GM12891 (cell line): Measurements from ENCODE around the gene RANGAP1.
"Not testable (repeated sequence)": the region's sequence is repeated elsewhere in the genome, so short reads cannot be mapped to it uniquely, and the experiment has no call there.

Experiments used
- DNase-seq: peaks from one replicate; pipeline ENCODE4 v3.0.0; 2011; ENCODE audit warnings: low spot score; ENCODE audit not compliant: insufficient read length
- FAIRE-seq: peaks from 2 replicates; lab custom pipeline; 2011; peaks lifted over from hg19 to GRCh38; lab: Jason Lieb, UNC
- PAX5 ChIP-seq: IDR thresholded peaks from 2 replicates; pipeline ENCODE4 v1.6.1; 2011; ENCODE audit warnings: low read length, moderate library complexity, mild to moderate bottlenecking; ENCODE audit not compliant: insufficient read depth, severe bottlenecking
- POLR2A ChIP-seq: IDR thresholded peaks from 2 replicates; pipeline ENCODE4 v1.6.1; 2011; ENCODE audit warnings: low read depth, low read length, control low read depth
- POLR2AphosphoS5 ChIP-seq: IDR thresholded peaks from 2 replicates; pipeline ENCODE4 v1.6.1; 2011; ENCODE audit warnings: low read depth, low read length, control low read depth
- POU2F2 ChIP-seq: IDR thresholded peaks from 2 replicates; pipeline ENCODE4 v1.6.1; 2011; ENCODE audit warnings: low read depth, mild to moderate bottlenecking, control low read depth, low read length, moderate library complexity
- SPI1 ChIP-seq: IDR thresholded peaks from 2 replicates; pipeline ENCODE4 v1.6.1; 2011; ENCODE audit warnings: low read depth, low read length, control low read depth
- TAF1 ChIP-seq: IDR thresholded peaks from 2 replicates; pipeline ENCODE4 v1.6.1; 2011; ENCODE audit warnings: low read depth, low read length, control low read depth

RANGAP1 gene

DNA sequence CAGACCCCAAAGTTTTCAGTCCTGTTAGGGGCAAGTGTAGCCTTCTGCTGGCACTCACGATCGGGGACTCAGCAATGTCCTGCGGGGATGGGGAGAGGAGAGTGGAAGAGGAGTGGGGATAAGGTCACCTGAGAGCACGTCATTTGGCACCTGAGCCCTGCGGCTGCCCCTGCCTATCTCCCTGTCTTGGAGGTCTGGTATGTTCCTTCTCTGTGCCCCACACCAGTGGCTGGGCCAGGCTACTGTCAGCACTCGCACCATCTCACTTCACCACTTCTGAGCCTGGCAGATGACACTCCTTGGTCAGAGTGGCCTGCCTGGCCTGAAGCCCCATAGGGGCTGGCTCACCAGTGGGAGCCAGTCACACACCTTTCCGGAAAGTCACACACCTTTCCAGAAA, 25.1 kb downstream of the RANGAP1 start:
- TF ChIP-seq TAF1, result no peak
- no peak for TF ChIP-seq SPI1
- TF ChIP-seq POU2F2, result no peak
- no peak for TF ChIP-seq PAX5
- TF ChIP-seq POLR2AphosphoS5, result no peak
- TF ChIP-seq POLR2A, result no peak
- no peak for FAIRE-seq
- DNase-seq, result no peak

DNA sequence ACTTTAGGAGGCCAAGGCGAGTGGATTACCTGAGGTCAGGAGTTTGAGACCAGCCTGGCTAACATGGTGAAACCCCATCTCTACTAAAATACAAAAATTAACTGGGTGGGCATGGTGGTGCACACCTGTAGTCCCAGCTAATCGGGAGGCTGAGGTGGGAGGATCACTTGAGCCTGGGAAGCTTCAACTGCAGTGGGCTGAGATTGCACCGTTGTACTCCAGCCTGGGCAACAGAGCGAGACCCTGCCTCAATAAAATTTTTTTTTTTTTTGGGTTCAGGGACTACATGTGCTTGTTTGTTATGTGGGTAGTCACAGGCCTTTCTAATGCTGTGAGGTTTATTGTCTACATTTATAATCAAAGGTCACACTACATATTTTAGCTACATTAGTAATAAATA, 26.2 kb downstream of the RANGAP1 start:
- DNase-seq, FAIRE-seq: not testable (repeated sequence)

DNA sequence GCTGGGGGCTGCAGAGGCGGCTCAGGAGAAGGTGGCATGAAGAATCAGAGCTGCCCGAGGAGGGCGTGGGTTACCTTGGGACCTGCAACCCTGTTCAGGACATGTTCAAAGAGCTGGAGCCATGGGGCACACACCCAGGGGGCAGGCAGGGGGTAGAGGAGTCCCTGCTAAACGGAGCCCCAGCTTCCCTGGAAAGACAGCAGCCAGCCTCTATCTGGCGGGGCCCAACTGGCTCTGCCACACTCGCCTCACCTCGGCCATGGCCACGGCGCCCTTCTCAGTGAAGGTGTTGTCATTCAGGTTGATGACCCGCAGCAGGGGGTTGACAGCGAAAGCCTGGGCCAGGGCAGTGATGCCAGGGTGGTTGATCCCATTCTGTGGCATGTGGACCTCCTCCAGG, 28.3 kb downstream of the RANGAP1 start:
- FAIRE-seq, result no peak
- TF ChIP-seq PAX5 (no peak), POLR2AphosphoS5 (no peak), POLR2A (no peak), POU2F2 (no peak), SPI1 (no peak), TAF1 (no peak)

DNA sequence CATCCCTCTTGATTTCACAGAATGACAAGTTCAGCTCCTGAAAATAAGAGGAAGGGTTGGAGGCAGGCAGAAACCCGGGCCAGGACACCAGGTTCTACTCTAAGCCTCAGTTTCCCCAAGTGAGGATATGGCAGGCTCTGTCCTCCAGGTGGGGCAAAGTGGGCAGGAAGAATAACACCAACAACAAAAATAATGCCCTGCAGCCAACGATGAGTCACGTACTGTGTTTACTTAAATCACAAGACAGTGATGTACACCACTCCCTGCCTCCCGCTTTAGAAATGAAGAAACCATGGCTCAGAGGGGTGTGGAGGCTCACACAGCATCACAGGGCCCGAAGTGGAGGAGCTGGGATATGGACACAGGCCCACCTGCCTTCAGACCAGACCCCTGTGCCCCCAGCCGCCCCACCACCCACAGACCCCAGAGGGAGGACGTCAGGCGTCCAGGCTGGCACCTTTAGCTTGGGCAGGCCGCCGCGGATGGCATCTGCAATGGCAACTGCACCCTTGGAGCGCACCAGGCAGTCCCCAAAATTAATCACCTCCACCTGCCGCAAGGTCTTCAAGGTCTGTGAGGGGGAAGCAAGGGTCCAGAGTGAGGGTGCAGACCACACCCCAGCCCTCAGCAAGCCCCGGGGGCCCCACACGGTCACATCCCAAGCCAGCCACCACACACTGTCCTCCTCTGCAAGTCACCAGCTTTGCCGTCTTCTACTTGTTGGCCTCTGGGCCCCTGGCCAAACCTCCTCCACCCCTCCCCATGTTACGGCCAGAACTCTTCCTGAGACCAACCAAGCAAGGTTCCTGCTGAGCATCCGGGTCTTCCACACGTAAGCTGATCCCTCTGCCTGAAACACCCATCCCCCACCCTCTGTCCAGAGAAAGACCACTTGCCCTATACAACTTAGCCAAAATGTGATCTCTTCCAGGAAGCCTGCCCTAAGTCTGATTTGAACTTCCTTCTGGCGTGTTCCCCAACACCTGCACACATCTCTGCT, 29.4 kb downstream of the RANGAP1 start:
- TF ChIP-seq POLR2A (no peak), SPI1 (no peak), TAF1 (no peak), PAX5 (no peak), POU2F2 (no peak), POLR2AphosphoS5 (no peak)
- FAIRE-seq (no peak), DNase-seq (no peak)

More for the DNA sequence above, 28.3 kb downstream of the RANGAP1 start:
- no peak for DNase-seq

- DNase-seq, result no peak
- FAIRE-seq, result no peak
- TF ChIP-seq PAX5, result no peak
- no peak for TF ChIP-seq POLR2A
- no peak for TF ChIP-seq POU2F2
- TF ChIP-seq TAF1, result no peak
- TF ChIP-seq POLR2AphosphoS5, result no peak
- no peak for TF ChIP-seq SPI1
Measured at GRCh38 chr22:41254230-41254629, 31.8 kb downstream of the RANGAP1 start.

GRCh38 chr22:41252365-41252764, 33.6 kb downstream of the RANGAP1 start:
- no peak for FAIRE-seq
- DNase-seq, result no peak
- TF ChIP-seq TAF1 (no peak), PAX5 (no peak)

GRCh38 chr22:41250127-41250526, 35.9 kb downstream of the RANGAP1 start:
- DNase-seq (no peak), FAIRE-seq (no peak)
- TF ChIP-seq TAF1 (no peak), PAX5 (no peak)

DNA sequence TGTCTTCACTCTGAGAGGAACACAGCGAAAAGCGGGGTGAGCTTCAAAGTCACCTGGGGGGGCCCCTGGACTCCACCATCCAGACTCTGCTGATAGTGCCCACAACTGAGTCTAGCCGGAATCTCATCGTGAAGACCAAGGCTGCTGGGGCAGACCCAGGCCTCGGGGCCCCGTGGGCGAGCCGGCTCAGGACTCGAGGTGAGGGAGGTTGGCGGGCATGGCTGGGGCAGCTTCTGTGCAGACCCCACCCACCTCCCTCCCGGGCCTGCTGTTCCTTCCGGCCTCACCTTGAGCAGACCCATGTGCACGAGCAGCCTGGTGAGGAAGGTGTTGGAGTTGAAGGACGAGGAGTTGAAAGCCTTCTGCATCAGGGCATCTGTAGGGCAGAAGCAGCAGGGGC, 36.5 kb downstream of the RANGAP1 start:
- no peak for FAIRE-seq

DNA sequence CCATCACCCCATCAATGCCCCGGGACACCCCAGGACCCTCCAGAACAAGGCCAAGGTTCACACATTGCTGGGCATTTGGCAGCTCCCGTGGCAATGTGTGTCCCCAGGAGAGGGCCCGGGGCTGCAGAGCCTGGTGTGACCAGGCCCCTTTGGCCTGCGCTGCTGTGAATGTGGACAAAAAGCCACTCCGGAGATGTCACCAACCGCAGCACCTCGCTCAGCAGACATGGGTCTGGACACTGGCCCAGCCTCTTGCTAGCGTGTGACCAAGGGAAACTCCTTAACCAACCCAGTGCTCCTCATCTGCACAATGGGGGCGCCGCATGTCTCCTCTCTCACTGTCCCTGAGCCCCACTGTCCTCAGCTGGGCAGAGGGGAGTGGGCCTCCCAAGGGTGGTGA, 37.2 kb downstream of the RANGAP1 start:
- TF ChIP-seq PAX5 (no peak), SPI1 (no peak), POLR2A (no peak), TAF1 (no peak)
- DNase-seq (no peak), FAIRE-seq (no peak)

More for the DNA sequence above, 36.5 kb downstream of the RANGAP1 start:
- TF ChIP-seq PAX5 (no peak), POU2F2 (no peak), POLR2A (no peak), TAF1 (no peak), SPI1 (no peak), POLR2AphosphoS5 (no peak)
- no peak for DNase-seq

DNA sequence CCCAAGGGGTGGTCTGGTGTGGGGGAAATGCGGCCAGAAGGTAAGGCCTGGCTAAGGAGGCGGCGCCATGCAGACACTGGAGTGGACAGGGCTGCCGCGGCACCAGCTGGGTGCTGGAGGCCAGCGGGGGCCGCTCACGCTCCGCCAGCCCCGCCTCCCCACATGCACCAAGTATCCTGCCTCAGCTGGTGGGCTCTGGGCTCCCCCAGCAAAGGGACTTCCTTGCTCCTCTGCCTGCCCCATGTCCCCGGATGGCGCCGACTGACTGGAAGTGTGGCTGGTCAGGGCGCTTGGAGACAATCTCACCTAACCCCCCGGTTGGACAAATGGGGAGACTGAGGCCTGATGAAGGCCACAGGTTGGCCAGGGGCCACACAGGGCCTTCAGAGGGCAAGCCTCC, 37.7 kb downstream of the RANGAP1 start:
- DNase-seq (no peak), FAIRE-seq (no peak)
- TF ChIP-seq POLR2A, result no peak
- TF ChIP-seq POLR2AphosphoS5, result no peak
- no peak for TF ChIP-seq TAF1
- TF ChIP-seq PAX5, result no peak
- no peak for TF ChIP-seq SPI1

DNA sequence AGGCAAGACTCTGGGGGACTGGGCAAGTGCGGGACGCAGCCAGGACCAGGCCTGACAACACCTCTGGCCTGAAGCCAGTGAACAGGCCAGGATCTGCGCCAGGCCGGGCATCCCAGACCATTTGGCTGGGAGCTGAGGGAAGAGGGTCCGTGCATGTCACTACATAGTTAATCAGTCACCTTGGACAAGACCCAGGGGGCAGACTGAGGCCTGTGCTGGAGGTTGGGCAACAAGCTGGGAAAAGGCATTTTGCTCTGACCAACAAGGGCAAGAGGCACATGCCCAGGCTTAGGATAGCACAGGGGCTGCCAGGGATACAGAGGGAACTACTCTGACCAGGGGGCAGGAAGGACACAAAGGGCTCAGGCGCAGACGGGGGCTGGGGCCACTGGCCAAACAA, 38.3 kb downstream of the RANGAP1 start:
- DNase-seq, result no peak
- TF ChIP-seq POU2F2 (no peak), TAF1 (no peak), POLR2AphosphoS5 (no peak), SPI1 (no peak), POLR2A (no peak), PAX5 (no peak)
- FAIRE-seq, result no peak
